Stimulated activated naive CD8-positive, alpha-beta T cell treated with anti-CD3 and anti-CD28 coated beads, Interleukin-15, amount 100 ng/mL, for 72 hours (primary cell): ENCODE results near the gene CBY1.

ENCODE experiments used
- ATAC-seq: fragments of 150-1000 bp; cut with Tn5 transposase; 2 replicates; pipeline ENCODE4 v1.10.0; 2021; ENCODE audit warnings: mild to moderate bottlenecking, moderate library complexity
- DNase-seq, 2 donors: peaks; one replicate each; pipeline ENCODE4 v3.0.0; 2021 to 2022
- H3K27ac Mint-ChIP-seq, 2 donors: one replicate each; pipeline ENCODE4 v1.8.0; 2022; ENCODE audit warnings: mild to moderate bottlenecking in 2 of 2, mixed read lengths in 2 of 2, moderate library complexity in 2 of 2
- H3K27me3 Mint-ChIP-seq: one replicate; pipeline ENCODE4 v1.8.0; 2022; ENCODE audit warnings: mixed read lengths
- H3K4me1 Mint-ChIP-seq: one replicate; pipeline ENCODE4 v1.8.0; 2022; ENCODE audit warnings: mild to moderate bottlenecking, mixed read lengths
- H3K4me3 Mint-ChIP-seq, 2 donors: one replicate each; pipeline ENCODE4 v1.8.0; 2022; ENCODE audit warnings: mild to moderate bottlenecking in 2 of 2, mixed read lengths in 2 of 2, moderate library complexity in 1 of 2
- H3K9me3 Mint-ChIP-seq, 2 donors: one replicate each; pipeline ENCODE4 v1.8.0; 2022; ENCODE audit warnings: mixed read lengths in 2 of 2

Gene CBY1

DNA sequence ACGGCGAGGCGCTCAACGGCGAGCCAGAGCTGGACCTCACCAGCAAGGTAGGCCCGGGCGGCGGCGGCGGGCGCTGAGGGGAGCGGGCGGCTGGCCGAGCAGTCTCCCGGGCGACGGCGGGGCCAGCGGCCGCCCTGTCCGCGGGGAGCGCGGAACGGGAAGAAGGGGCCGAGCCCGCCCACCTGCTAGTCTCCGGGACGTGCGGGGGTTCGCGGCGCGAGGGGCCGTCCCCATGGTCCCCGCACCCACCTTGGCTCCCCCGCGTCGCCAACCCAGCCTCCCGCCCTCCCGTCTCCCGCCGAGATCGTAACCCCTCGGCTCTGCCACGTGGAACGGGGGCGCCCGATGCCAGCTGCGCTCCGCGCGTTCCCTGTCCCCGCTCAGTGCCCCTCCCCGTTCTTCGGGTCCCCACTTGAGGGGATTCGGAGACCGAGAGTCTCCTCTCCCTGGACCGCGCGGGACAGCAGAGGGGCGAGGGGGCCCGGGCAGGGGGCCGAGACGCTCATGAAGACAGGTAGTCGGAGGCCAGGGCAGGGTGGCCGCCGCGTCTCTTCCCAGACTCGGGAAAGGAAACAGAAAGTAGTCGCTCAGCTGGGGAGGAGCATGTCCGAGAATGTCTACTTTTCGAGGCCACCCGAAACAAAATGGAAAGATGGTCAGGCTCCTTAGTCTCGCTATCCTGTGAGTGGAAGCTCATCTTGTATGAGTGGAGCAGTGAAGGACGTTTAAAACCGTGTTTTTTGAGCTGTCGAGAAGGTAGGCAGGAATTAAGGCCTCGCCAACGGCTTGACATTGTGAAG, 49.9 kb downstream of the CBY1 start:
- no peaks in the 10 kb centered on the region for H3K27me3 Mint-ChIP-seq
- DNase-seq (peak in 1 of 2 donors; percentile 50), ATAC-seq (no peak)
- no peaks in the 10 kb centered on the region for H3K9me3 Mint-ChIP-seq
- peak overlapping the region; percentile 89 to 95 for H3K27ac Mint-ChIP-seq
- H3K4me1 Mint-ChIP-seq = peaks cover 54% of the 10 kb centered on the region
- peak overlapping the region; percentile 93 to 95 for H3K4me3 Mint-ChIP-seq

DNA sequence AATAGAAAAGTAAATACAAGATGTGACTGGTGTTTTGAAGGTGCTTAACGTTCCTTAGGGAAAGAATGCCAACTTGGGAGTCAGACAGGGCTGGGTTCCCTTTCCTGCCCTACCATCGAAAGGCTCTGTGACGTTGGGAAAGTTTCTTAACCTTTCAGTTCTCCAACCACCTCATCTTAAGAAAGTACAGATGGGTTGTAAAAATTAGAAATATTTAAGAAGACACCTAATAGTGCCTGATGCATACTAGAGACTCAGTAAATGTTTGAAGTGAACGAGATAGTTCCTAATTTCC, 50.4 kb downstream of the CBY1 start:
- ATAC-seq = no peak
- peaks cover 51% of the 10 kb centered on the region for H3K4me1 Mint-ChIP-seq
- no peaks in the 10 kb centered on the region for H3K9me3 Mint-ChIP-seq

DNA sequence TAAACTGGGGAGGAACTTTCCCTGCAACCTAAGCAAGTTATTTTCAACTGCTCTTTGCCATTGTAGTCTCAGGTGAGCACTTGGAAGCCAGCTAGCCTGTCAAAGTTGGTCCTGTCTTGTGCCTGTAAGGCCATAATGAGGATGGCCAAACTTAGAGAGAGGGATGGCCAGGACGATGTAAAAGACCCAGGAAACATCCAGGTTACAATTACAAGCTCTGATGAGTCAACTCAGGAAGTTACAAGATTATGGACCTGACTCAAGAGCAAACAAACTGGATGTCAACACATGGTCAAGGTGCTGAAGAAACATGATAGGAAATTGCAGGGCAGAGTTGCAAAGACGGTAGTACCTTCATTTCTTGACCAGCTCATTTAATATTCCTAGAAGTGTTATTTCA, 50.9 kb downstream of the CBY1 start:
- H3K27me3 Mint-ChIP-seq = no peaks in the 10 kb centered on the region
- peak overlapping the region; percentile 93 to 95 for H3K4me3 Mint-ChIP-seq
- ATAC-seq (no peak), DNase-seq (no peak)
- H3K27ac Mint-ChIP-seq = peak overlapping the region in 1 of 2 donors; percentile 89
- H3K9me3 Mint-ChIP-seq = no peaks in the 10 kb centered on the region
- H3K4me1 Mint-ChIP-seq = peaks cover 54% of the 10 kb centered on the region

More for the DNA sequence above, 50.4 kb downstream of the CBY1 start:
- DNase-seq = no peak
- H3K4me3 Mint-ChIP-seq = peak overlapping the region; percentile 93 to 95
- no peaks in the 10 kb centered on the region for H3K27me3 Mint-ChIP-seq
- H3K27ac Mint-ChIP-seq = peak overlapping the region; percentile 89 to 95

DNA sequence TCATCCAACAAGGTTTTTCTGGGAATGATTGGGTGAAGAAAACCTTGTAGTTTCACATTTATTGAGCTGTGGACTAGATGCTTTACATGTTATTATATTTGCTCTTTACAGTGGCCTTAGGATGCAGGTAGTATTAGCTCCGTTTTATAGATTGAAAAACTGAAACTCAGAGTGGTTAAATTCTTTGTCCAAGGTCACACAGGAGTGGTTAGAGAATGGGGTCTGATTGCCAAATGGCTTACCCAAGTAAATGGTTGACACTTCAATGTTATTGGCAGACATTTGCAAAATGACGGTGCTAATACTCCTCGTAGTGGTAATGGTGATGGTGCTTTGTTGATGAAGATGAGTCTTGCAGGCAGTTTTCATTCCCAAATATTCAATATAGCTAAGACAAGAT, 51.5 kb downstream of the CBY1 start:
- DNase-seq (no peak), ATAC-seq (no peak)
- Mint-ChIP-seq H3K4me3 (peak overlapping the region; percentile 93 to 95), H3K9me3 (no peaks in the 10 kb centered on the region), H3K4me1 (peaks cover 60% of the 10 kb centered on the region), H3K27ac (no peak overlapping the region), H3K27me3 (no peaks in the 10 kb centered on the region)

DNA sequence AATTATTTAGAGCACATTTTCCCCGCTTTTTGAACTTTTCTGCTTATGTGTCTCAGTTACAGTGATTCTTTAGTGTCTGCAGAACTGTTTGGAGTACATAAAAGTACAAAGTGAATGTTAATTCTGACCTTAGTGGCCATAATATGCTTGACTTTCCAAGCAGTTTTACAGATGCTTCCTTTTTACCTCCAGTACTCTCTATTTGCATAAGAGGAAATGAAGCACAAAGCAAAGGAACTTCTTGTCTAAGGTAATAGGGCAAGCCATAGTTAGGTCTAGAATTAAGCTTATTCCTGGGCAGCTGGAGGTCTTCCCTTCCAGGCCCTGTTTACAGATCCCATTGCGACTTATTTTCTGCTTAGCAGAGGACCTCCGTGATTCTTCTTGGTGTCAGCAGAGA, 52.9 kb downstream of the CBY1 start:
- Mint-ChIP-seq H3K27me3 (no peaks in the 10 kb centered on the region), H3K9me3 (no peaks in the 10 kb centered on the region), H3K27ac (no peak overlapping the region), H3K4me1 (peaks cover 72% of the 10 kb centered on the region), H3K4me3 (peak overlapping the region in 1 of 2 donors; percentile 14)
- ATAC-seq (no peak), DNase-seq (no peak)

DNA sequence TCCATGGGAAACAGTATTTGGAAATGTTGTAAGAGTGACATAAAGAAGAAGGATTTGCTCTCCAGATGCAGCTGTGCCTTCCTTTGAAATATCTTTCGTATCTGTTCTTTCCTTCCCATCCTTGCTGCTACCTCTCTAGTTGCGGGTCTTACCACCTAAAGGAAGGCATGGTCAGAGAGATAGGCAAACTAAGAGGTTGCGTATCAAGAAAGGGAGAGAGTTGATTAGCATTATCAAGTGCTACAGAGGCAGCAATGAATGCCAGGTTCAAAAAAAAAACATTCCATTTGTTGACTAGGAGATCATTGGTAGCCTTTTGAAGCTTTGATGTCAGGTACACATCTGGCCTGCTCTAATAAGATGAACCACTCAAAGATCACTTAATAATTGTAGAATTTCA, 53.9 kb downstream of the CBY1 start:
- DNase-seq (no peak), ATAC-seq (no peak)
- Mint-ChIP-seq H3K27ac (no peak overlapping the region), H3K4me1 (peaks cover 77% of the 10 kb centered on the region), H3K4me3 (no peak overlapping the region), H3K9me3 (no peaks in the 10 kb centered on the region), H3K27me3 (no peaks in the 10 kb centered on the region)

DNA sequence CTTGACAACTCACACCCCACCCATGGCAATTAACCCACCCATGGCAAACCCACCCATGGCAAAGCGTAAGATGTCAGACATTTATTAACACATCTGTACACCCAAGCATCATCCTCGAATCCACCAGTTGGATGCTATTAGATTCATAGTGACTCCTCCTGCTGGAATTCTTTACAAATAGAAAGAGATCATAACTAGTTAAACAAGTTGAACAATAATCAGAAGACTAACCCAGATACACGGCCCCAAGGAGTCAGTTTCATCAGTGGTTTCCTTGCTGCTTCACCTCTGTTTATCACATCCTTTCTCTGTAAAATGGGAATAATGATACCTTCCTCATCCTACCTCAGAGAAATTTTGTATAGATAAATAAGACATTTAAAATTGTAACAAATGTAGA, 54.4 kb downstream of the CBY1 start:
- ATAC-seq = no peak
- Mint-ChIP-seq H3K4me1 (peaks cover 81% of the 10 kb centered on the region), H3K27ac (peak overlapping the region in 1 of 2 donors; percentile 63), H3K4me3 (no peak overlapping the region), H3K9me3 (no peaks in the 10 kb centered on the region), H3K27me3 (no peaks in the 10 kb centered on the region)
- DNase-seq = no peak

DNA sequence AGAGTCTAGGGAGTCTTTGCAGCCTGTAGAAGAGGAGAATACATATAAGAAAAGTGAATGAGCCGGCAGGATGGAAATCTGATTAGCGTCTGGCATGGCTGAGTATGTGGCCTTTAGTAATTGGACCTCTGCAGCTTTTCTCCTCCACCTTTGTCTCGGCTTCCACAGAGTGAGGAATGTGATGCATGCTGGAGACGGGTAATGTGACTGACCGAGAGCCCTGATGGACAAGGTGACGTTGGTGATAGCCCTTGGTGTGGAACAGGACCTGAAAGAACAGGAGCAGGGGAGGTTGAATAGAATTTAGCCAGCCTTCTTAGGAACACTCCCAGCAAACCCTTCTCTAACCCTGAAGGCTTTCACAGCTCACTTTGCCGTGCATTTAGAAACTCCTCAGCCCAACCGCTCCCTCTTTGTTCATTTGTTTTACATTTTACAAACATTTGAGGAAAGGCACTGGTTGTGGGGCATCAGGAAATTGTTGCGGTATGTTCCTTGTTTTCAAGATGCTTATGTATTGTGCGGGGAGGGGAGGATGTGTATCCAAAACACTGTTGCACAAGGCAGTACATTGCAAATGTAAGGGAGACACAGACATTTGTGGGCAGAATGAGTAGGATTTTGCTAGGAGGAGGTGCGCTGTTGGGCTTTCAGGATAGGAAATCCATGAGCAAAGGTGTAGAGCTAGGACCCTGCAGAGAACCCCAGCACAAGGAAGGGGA, 56.2 kb downstream of the CBY1 start:
- Mint-ChIP-seq H3K9me3 (no peaks in the 10 kb centered on the region), H3K4me1 (peaks cover 71% of the 10 kb centered on the region), H3K4me3 (no peak overlapping the region), H3K27ac (no peak overlapping the region), H3K27me3 (no peaks in the 10 kb centered on the region)
- DNase-seq (no peak), ATAC-seq (no peak)

DNA sequence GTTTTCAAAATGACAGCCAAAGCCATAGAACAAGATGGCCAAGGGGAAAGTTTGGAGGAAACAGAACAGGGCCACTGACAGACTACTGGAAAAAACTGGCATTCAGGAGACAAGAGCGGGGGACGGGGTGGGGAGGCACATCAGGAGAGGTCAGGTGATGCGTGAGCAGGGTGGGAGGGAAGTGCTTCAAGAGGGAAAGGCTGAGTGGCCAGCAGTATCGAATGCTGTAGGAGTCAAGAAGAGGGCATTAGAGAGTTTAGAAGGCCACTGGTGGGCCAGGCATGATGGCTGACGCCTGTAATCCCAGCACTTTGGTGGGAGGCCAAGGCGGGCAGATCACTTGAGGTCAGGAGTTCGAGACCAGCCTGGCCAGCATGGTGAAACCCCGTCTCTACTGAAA, 57.5 kb downstream of the CBY1 start:
- no peak overlapping the region for H3K4me3 Mint-ChIP-seq
- no peak overlapping the region for H3K27ac Mint-ChIP-seq
- peaks cover 58% of the 10 kb centered on the region for H3K4me1 Mint-ChIP-seq
- H3K9me3 Mint-ChIP-seq = no peaks in the 10 kb centered on the region
- ATAC-seq (no peak), DNase-seq (no peak)
- H3K27me3 Mint-ChIP-seq = no peaks in the 10 kb centered on the region

DNA sequence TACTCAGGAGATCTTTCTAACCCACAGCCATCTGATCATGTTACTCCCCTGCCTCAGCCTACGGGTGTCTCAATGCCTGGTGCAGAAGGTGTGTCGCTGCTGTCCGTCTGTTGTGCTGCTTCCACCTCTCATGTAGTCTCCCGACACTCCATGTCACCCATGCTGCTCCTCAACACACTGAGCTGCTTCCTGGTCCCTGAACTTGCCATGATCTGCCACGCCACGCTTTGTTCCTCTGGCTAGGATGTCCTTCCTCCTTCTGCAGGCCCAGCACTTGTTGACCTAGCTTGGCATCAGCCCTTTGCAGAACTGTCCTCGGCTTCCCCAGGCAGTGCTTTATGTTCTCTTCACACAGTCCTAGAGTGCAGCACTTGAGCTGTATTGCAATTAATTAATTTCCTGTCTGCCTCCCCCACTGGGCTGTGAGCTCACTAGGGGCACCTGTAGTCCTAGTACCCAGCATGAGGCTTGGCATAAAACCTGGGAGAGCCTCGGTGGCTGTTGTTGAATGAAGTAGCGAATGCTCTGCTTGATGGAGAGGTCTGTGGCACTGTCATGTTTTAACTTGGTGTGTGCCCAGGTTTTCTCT, 58.8 kb downstream of the CBY1 start:
- Mint-ChIP-seq H3K9me3 (no peaks in the 10 kb centered on the region), H3K4me1 (peaks cover 49% of the 10 kb centered on the region), H3K27me3 (no peaks in the 10 kb centered on the region), H3K27ac (peak overlapping the region; percentile 55), H3K4me3 (no peak overlapping the region)
- ATAC-seq (no peak), DNase-seq (no peak)

DNA sequence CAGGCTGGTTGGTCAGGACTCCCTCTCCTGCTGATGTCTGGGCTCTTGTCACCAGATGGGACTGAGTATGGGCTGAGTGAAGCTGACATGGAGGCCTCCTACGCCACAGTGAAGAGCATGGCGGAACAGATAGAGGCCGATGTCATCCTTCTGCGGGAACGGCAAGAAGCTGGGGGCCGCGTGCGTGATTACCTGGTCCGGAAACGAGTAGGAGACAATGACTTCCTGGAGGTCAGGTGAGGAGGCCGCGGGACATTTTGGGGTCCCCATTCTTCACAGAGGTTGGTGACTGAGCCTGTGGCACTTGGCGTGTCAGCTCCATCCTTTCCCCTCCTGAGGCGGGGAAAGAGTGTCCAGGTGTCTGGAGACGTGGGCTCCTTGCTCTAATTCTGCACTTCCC, 59.4 kb downstream of the CBY1 start:
- ATAC-seq (no peak), DNase-seq (no peak)
- Mint-ChIP-seq H3K27me3 (no peaks in the 10 kb centered on the region), H3K4me1 (peaks cover 46% of the 10 kb centered on the region), H3K9me3 (no peaks in the 10 kb centered on the region), H3K27ac (peak overlapping the region; percentile 7 to 55), H3K4me3 (no peak overlapping the region)

DNA sequence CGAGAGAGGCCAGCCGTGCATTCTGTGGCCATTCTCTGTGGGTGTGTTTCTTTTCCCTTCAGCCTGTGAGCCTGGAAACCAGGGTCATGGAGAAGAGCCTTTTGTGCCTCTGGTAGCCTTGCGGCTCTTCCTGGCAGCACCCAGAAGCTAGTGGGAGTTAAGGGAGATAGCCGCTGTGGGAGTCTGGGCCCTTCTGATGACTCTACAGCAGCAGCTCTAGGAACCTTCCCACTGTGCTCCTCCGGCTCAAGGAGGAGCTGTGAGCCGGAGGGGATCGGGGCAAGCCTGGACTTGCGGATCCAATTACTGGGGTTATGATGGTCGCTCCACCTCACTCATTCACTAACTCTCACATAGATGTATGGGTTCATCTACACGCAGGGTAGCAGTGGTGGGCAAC, 59.8 kb downstream of the CBY1 start:
- DNase-seq = no peak
- Mint-ChIP-seq H3K9me3 (no peaks in the 10 kb centered on the region), H3K4me3 (no peak overlapping the region), H3K27ac (peak overlapping the region; percentile 19 to 57), H3K27me3 (no peaks in the 10 kb centered on the region), H3K4me1 (peaks cover 41% of the 10 kb centered on the region)
- ATAC-seq = no peak

DNA sequence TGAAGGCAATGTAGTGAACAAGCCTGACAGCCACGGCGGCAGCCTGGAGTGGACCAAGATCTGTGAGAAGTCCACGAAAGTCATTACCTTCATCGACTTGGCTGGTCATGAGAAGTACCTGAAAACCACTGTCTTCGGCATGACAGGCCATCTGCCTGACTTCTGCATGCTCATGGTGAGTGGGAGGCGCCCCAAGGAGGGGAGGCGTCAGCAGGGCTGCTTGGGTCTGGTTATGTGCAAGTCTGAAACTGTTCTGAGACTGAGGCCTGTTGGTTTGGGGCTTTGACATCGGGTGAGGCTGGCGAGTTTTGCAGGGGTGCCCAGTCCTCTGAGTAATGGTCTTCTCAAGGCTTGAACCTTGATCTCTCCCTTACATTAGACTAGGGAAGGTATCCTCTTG, 60.4 kb downstream of the CBY1 start:
- ATAC-seq (no peak), DNase-seq (no peak)
- H3K4me1 Mint-ChIP-seq = peaks cover 39% of the 10 kb centered on the region
- H3K4me3 Mint-ChIP-seq = no peak overlapping the region
- no peaks in the 10 kb centered on the region for H3K9me3 Mint-ChIP-seq
- no peak overlapping the region for H3K27ac Mint-ChIP-seq
- H3K27me3 Mint-ChIP-seq = no peaks in the 10 kb centered on the region

DNA sequence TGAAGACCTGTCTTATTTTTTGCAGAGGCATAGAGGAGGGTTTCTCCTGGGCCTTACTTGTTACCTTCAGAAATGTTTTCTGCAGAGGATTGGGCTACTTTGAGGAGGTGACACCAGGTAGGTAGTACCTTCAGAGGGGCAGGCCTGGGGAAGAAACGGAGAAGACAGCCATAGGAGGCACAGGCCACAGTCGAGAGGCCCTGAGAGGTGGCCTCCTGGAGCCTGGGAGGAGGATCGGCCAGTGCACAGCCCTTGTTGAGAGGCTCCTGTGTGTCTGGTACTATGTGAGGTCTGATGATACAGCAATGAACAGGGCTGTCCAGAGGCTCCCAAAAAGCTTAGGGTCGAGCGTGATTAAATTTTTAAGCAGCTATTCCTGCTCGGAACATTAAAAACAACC, 60.8 kb downstream of the CBY1 start:
- Mint-ChIP-seq H3K4me3 (no peak overlapping the region), H3K27ac (no peak overlapping the region), H3K27me3 (no peaks in the 10 kb centered on the region), H3K9me3 (no peaks in the 10 kb centered on the region), H3K4me1 (peaks cover 35% of the 10 kb centered on the region)
- DNase-seq (no peak), ATAC-seq (no peak)

DNA sequence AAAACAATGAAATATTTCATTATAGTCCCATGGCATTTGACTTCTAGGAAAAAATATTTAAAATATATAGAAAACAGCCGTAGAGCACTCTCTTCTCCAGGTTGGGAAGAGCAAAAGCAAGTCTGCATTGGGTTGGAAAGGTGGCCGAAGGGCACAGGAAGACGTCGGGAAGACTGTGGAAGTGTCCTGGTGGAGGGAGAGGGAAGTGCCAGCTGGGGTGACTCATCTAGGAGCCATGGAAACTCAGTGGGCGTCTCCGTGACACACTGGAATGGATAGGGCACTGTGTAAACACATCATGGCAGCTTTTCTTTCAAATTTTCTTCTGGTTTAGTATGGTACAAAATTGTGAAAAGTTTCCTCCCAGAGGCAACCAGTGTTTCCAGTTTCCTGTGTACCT, 62.0 kb downstream of the CBY1 start:
- Mint-ChIP-seq H3K9me3 (no peaks in the 10 kb centered on the region), H3K27me3 (no peaks in the 10 kb centered on the region), H3K4me1 (peaks cover 23% of the 10 kb centered on the region), H3K4me3 (no peak overlapping the region), H3K27ac (no peak overlapping the region)
- DNase-seq (no peak), ATAC-seq (no peak)

DNA sequence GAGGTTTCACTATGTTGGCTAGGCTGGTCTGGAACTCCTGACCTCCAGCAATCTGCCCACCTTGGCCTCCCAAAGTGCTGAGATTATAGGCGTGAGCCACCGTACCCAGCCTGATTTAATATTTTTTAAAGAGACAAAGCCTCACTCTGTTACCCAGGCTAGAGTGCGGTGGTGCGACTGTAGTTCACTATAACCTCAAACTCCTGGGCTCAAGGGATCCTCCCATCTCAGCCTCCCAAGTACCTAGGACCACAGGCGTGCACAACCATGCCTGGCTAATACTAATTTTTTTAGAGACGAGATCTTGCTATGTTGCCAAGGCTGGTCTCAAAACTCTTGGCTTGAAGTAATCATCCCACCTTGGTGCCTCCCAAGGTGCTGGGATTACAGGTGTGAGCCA, 62.8 kb downstream of the CBY1 start:
- Mint-ChIP-seq H3K4me1 (peaks cover 16% of the 10 kb centered on the region), H3K9me3 (no peaks in the 10 kb centered on the region), H3K27ac (no peak overlapping the region), H3K4me3 (no peak overlapping the region), H3K27me3 (no peaks in the 10 kb centered on the region)
- ATAC-seq (no peak), DNase-seq (no peak)
